Panc1 (cell line): Measurements from ENCODE around the gene HINFP.

Experiments used
- POLR2AphosphoS5 ChIP-seq: IDR thresholded peaks from 2 replicates; pipeline ENCODE4 v1.6.1; 2012; ENCODE audit warnings: mild to moderate bottlenecking, low read depth, low read length, moderate library complexity
- TF ChIP-seq, protein P1 (sequence below), 2 experiments: IDR thresholded peaks; 2 replicates each; pipeline ENCODE4 v1.6.1; 2011 to 2012; ENCODE audit warnings: low read depth in 2 of 2, control low read depth in 1 of 2, low read length in 1 of 2, mild to moderate bottlenecking in 1 of 2, moderate library complexity in 1 of 2; ENCODE audit not compliant: insufficient read depth in 1 of 2
- TF ChIP-seq, protein P2 (sequence below): fragments of 450-650 bp; IDR thresholded peaks from 2 replicates; pipeline ENCODE4 v1.5.1; 2017; ENCODE audit warnings: mild to moderate bottlenecking

DNA sequence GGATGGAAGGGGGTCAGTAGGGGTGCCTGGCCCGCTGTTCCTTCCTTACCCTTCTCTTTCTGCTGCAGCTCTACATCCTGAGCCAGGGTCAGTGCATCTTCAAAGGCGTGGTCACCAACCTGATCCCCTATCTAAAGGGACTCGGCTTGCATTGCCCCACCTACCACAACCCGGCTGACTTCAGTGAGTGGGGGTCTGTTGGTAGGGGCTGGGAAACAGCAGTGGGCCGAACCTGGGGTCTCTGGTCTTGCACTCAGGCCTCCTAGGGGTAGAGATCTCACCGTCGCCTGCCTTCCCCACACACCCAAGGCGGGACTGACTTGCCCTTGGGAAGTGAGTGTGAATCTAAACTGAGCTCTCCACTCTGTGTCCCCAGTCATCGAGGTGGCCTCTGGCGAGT, 35.1 kb downstream of the HINFP start:
- TF ChIP-seq, protein P1, sequence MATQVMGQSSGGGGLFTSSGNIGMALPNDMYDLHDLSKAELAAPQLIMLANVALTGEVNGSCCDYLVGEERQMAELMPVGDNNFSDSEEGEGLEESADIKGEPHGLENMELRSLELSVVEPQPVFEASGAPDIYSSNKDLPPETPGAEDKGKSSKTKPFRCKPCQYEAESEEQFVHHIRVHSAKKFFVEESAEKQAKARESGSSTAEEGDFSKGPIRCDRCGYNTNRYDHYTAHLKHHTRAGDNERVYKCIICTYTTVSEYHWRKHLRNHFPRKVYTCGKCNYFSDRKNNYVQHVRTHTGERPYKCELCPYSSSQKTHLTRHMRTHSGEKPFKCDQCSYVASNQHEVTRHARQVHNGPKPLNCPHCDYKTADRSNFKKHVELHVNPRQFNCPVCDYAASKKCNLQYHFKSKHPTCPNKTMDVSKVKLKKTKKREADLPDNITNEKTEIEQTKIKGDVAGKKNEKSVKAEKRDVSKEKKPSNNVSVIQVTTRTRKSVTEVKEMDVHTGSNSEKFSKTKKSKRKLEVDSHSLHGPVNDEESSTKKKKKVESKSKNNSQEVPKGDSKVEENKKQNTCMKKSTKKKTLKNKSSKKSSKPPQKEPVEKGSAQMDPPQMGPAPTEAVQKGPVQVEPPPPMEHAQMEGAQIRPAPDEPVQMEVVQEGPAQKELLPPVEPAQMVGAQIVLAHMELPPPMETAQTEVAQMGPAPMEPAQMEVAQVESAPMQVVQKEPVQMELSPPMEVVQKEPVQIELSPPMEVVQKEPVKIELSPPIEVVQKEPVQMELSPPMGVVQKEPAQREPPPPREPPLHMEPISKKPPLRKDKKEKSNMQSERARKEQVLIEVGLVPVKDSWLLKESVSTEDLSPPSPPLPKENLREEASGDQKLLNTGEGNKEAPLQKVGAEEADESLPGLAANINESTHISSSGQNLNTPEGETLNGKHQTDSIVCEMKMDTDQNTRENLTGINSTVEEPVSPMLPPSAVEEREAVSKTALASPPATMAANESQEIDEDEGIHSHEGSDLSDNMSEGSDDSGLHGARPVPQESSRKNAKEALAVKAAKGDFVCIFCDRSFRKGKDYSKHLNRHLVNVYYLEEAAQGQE (IDR thresholded peaks at IDR 0.05; ENCODE audit: insufficient read depth in 1 of 2, low read depth in 2 of 2, low read length in 1 of 2) = no peak
- TF ChIP-seq, protein P2, sequence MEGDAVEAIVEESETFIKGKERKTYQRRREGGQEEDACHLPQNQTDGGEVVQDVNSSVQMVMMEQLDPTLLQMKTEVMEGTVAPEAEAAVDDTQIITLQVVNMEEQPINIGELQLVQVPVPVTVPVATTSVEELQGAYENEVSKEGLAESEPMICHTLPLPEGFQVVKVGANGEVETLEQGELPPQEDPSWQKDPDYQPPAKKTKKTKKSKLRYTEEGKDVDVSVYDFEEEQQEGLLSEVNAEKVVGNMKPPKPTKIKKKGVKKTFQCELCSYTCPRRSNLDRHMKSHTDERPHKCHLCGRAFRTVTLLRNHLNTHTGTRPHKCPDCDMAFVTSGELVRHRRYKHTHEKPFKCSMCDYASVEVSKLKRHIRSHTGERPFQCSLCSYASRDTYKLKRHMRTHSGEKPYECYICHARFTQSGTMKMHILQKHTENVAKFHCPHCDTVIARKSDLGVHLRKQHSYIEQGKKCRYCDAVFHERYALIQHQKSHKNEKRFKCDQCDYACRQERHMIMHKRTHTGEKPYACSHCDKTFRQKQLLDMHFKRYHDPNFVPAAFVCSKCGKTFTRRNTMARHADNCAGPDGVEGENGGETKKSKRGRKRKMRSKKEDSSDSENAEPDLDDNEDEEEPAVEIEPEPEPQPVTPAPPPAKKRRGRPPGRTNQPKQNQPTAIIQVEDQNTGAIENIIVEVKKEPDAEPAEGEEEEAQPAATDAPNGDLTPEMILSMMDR = no peak
- no peak for TF ChIP-seq POLR2AphosphoS5
